Neural progenitor cell (in vitro differentiated cells): ENCODE data around the gene ZC3H18.

ENCODE experiments used
- CTCF ChIP-seq: fragments of 200-600 bp; sonication (generic); IDR thresholded peaks from 2 replicates; pipeline ENCODE4 v1.5.1; 2017; ENCODE audit warnings: antibody characterized with exemption, mild to moderate bottlenecking
- EZH2 ChIP-seq: fragments of 200-600 bp; sonication (generic); IDR thresholded peaks from 2 replicates; pipeline ENCODE4 v1.6.1; 2017; ENCODE audit warnings: antibody characterized with exemption, mild to moderate bottlenecking, moderate library complexity

GRCh38 chr16:88622125-88622524 lies 51.9 kb downstream of the ZC3H18 start:
- TF ChIP-seq CTCF (no peak), EZH2 (no peak)
